HUES48 (cell line): Measurements from ENCODE around the gene RELA.
"Not testable (repeated sequence)": the region's sequence is repeated elsewhere in the genome, so short reads cannot be mapped to it uniquely, and the experiment has no call there.

Experiments
- H3K27ac ChIP-seq: one replicate; pipeline ENCODE4 v1.7.0; 2013; ENCODE audit warnings: low read depth, low read length, inconsistent platforms
- H3K27me3 ChIP-seq: 2 replicates; pipeline ENCODE4 v1.6.1; 2013; ENCODE audit warnings: mild to moderate bottlenecking, low read length; ENCODE audit not compliant: control insufficient read depth, insufficient read depth
- H3K36me3 ChIP-seq: 2 replicates; pipeline ENCODE4 v1.6.1; 2013; ENCODE audit warnings: low read length; ENCODE audit not compliant: control insufficient read depth, insufficient read depth
- H3K4me1 ChIP-seq: 2 replicates; pipeline ENCODE4 v1.6.1; 2013; ENCODE audit warnings: mild to moderate bottlenecking, low read length; ENCODE audit not compliant: control insufficient read depth, insufficient read depth
- H3K4me3 ChIP-seq: 2 replicates; pipeline ENCODE4 v1.5.1; 2013; ENCODE audit warnings: mild to moderate bottlenecking, low read depth, low read length
- H3K9ac ChIP-seq: 2 replicates; pipeline ENCODE4 v1.6.1; 2013; ENCODE audit warnings: mild to moderate bottlenecking, low read depth, low read length, moderate library complexity
- H3K9me3 ChIP-seq: 2 replicates; pipeline ENCODE4 v1.6.1; 2013; ENCODE audit warnings: low read length; ENCODE audit not compliant: control insufficient read depth, insufficient read depth

The RELA gene

GRCh38 chr11:65672180-65672860 lies 9.6 kb upstream of the RELA start:
- H3K4me3 ChIP-seq = no peak overlapping the region
- H3K36me3 ChIP-seq = no peaks in the 10 kb centered on the region
- H3K9ac ChIP-seq = no peak overlapping the region
- H3K27ac ChIP-seq = no peak overlapping the region
- H3K27me3 ChIP-seq = no peaks in the 10 kb centered on the region
- no peaks in the 10 kb centered on the region for H3K9me3 ChIP-seq
- H3K4me1 ChIP-seq = no peaks in the 10 kb centered on the region

- Histone ChIP-seq H3K9me3 (no peaks in the 10 kb centered on the region), H3K27ac (peak overlapping the region; percentile 98), H3K4me3 (peak overlapping the region; percentile 90), H3K9ac (peak overlapping the region; percentile 80; the same call in 1 of the 2 replicates), H3K4me1 (0 out of 2 replicates have a peak, but pooled peaks cover 3% of the 10 kb centered on the region), H3K36me3 (peaks cover 26% of the 10 kb centered on the region), H3K27me3 (no peaks in the 10 kb centered on the region)
Measured at GRCh38 chr11:65663639-65664200, 1.0 kb upstream of the RELA start.

DNA sequence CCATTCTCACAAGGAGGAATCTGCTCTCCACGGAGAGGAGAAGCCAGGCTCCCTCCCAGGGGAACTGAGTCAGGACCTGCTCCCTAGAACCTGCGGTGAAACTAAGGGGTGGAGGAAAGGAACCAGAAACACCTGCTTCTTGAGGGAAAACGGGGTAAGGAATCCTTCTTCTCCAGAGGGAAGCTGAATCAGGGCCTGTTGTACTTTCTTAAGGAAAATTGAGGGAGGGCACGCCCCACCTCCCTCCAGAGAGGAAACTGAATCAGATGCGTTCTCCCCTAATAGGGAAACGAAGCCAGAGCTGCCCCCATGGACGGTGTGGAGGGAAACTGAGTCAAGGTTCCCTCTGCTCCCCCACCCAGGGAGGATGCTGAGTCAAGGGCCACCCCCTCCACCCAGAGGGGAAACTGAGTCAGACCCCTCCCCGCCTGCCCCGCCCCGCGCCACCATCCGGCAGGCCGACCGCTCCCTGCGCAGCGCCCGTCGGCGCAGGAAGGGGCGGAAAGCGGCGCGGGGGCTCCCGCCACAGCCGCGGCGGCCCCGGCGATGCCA lies 393 bp downstream of the RELA start:
- Histone ChIP-seq H3K9me3 (no peaks in the 10 kb centered on the region), H3K36me3 (peaks cover 40% of the 10 kb centered on the region), H3K4me3 (peak overlapping the region; percentile 90), H3K4me1 (0 out of 2 replicates have a peak, but pooled peaks cover 3% of the 10 kb centered on the region), H3K27me3 (no peaks in the 10 kb centered on the region), H3K27ac (peak overlapping the region; percentile 98), H3K9ac (peak overlapping the region; percentile 41; the same call in 1 of the 2 replicates)

DNA sequence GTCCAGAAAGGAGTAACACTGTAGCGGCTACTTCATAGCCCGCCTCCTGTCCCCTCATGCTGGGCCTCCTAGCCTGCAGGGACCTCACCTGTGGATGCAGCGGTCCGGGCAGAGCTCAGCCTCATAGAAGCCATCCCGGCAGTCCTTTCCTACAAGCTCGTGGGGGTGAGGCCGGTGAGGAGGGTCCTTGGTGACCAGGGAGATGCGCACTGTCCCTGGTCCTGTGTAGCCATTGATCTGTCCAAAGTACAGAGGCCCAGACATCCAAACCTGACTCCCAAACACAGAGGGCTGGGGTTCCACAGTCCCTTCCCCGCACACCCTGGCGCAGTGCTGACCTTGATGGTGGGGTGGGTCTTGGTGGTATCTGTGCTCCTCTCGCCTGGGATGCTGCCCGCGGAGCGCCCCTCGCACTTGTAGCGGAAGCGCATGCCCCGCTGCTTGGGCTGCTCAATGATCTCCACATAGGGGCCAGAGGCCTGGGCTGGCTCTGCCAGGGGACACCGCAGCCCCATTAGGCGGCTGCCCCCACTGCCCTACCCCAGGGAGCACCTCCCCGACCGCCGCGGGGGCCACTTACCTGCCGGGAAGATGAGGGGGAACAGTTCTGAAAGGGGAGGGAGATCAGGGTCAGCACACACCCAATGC lies 993 bp downstream of the RELA start:
- Histone ChIP-seq H3K27ac (peak overlapping the region; percentile 98), H3K4me3 (peak overlapping the region; percentile 90), H3K9ac (no peak overlapping the region)

DNA sequence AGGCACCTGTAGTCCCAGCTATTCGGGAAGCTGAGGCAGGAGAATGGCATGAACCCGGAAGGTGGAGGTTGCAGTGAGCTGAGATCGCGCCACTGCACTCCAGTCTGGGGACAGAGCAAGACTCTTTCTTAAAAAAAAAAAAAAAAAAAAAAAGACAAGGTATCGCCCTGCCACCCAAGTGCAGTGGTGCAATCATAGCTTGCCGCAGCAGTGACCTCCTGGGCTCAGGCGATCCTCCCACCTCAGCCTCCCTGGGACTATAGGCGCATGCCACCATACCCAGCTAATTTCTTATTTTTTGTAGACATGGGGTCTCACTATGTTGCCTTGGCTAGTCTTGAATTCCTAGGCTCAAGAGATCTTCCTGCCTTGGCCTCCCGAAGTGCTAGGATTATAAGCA lies 1.8 kb downstream of the RELA start:
- not testable (repeated sequence) for H3K27me3 ChIP-seq, H3K4me1 ChIP-seq, H3K9ac ChIP-seq, H3K9me3 ChIP-seq, H3K27ac ChIP-seq, H3K4me3 ChIP-seq
- H3K36me3 ChIP-seq = peaks cover 52% of the 10 kb centered on the region

More for the DNA sequence above, 993 bp downstream of the RELA start:
- H3K9me3 ChIP-seq = no peaks in the 10 kb centered on the region
- peaks cover 45% of the 10 kb centered on the region for H3K36me3 ChIP-seq
- H3K27me3 ChIP-seq = no peaks in the 10 kb centered on the region
- 0 out of 2 replicates have a peak, but pooled peaks cover 3% of the 10 kb centered on the region for H3K4me1 ChIP-seq

DNA sequence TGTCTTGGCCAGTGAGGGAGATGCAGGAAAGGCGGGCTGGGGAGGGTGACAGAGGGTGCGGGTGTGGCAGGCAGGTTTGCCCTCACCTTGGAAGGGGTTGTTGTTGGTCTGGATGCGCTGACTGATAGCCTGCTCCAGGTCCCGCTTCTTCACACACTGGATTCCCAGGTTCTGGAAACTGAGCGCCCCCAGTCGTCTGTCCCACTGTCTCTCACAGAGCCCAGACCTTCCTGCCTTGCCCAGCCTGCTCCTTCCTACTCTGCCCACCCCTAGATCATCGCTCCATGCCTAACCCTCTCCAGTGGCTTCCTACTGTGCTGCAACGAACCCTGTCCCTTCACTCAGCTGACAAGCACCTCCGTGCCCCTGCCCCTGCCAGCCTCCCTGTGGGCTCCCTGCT lies 2.7 kb downstream of the RELA start:
- Histone ChIP-seq H3K9me3 (no peaks in the 10 kb centered on the region), H3K27ac (no peak overlapping the region), H3K36me3 (peaks cover 61% of the 10 kb centered on the region), H3K9ac (no peak overlapping the region), H3K4me3 (no peak overlapping the region), H3K27me3 (no peaks in the 10 kb centered on the region), H3K4me1 (0 out of 2 replicates have a peak, but pooled peaks cover 3% of the 10 kb centered on the region)

DNA sequence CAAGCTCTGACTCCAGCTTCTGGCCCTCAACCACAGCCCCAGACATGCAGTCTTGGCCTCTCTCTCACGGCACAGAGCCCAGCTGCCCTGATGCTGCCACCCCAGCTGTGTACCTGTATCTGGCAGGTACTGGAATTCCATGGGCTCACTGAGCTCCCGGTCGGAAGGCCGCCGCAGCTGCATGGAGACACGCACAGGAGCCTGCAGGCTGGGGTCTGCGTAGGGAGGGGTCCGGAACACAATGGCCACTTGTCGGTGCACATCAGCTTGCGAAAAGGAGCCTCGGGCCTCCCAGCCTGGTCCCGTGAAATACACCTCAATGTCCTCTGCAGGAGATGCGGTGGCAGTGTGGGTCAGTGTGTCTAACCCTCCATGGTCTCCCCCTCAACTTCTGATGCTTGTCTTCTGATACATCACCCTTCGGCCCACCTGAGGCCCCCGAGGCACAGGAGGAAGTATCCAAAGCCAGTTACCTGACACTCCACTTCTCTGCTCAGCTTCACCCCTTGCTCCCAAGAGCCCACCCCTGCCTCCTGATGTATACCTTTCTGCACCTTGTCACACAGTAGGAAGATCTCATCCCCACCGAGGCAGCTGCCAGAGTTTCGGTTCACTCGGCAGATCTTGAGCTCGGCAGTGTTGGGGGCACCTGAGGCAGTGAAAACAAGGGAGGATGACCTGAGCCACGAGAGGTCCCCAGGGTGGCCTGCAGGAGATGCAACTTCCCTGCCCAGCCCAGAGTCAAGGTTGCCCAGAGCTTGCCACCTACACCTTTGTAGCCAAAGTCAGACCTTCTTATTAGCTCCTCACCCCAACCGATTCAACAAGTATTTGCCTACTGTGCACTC lies 4.3 kb downstream of the RELA start:
- H3K27ac ChIP-seq = no peak overlapping the region
- no peaks in the 10 kb centered on the region for H3K27me3 ChIP-seq
- H3K4me3 ChIP-seq = no peak overlapping the region
- no peak overlapping the region for H3K9ac ChIP-seq
- peaks cover under 1% of the 10 kb centered on the region; the same call in 1 of the 2 replicates for H3K4me1 ChIP-seq
- peaks cover 75% of the 10 kb centered on the region for H3K36me3 ChIP-seq
- H3K9me3 ChIP-seq = no peaks in the 10 kb centered on the region

DNA sequence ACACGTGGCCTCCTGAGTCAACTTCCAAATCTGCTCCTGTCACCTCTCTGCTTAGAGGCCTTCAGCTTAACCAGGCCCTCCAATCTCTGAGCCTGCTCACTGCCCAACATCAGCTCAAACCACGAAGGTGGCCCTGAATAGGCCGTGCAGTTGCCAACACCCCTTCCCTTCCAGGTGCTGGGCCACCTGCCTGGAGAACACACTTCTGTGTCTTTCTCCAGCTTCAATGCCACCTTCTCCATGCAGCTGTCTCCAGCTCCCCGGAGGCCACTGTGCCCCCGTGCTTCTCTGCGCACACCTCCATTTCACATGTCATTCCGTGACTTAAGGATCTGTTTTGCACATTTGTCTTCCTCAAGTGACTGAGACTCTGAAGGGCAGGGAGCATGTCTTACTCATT lies 5.3 kb downstream of the RELA start:
- Histone ChIP-seq H3K4me3 (no peak overlapping the region), H3K36me3 (peaks cover 76% of the 10 kb centered on the region), H3K9me3 (no peaks in the 10 kb centered on the region), H3K27me3 (no peaks in the 10 kb centered on the region), H3K4me1 (peaks cover 6% of the 10 kb centered on the region), H3K9ac (no peak overlapping the region), H3K27ac (no peak overlapping the region)

DNA sequence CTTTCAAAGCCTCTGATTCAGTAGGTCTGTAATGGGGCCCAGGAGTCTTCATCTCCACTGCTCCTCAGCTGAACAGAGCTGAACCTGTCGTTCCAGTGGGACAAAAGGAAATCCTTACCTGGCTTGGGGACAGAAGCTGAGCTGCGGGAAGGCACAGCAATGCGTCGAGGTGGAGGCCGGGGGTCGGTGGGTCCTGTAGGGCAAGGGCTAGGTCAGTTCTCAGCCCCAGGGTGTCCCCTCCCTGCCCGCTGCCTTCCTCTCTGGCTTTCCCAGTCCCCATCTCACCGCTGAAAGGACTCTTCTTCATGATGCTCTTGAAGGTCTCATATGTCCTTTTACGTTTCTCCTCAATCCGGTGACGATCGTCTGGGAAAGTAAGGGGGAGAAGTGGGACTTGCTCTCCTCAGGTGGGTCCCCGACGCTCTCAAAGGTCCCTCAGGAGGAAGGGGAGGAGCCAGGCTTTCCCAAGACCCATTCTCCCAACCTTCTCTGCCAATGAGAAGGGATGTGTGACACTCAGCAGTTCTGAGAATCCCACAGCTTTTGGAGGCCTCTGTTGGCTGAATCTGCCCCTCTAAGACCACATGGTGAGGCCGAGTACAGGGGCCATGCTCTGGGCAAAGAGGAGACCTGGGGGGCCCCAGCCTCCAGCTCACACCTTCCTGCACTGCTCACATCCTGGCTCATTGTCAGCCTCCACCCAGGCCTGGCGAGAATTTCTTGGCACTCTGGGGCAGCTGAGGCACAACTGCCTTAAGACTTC lies 7.0 kb downstream of the RELA start:
- Histone ChIP-seq H3K9ac (no peak overlapping the region), H3K36me3 (peaks cover 75% of the 10 kb centered on the region), H3K27ac (no peak overlapping the region), H3K4me1 (peaks cover 6% of the 10 kb centered on the region), H3K27me3 (no peaks in the 10 kb centered on the region), H3K9me3 (no peaks in the 10 kb centered on the region), H3K4me3 (no peak overlapping the region)
